A549 (cell line): ENCODE measurements around the gene C12orf75. TPM values are rescaled to one million over a fixed set of nuclear protein-coding genes. Genes with fewer than 3 reads are reported as not detected.
A peak's percentile ranks its signal among the peaks of the same experiment; 100 is the strongest.

Experiments
- ATAC-seq, 2 experiments: fragments of 200-7000 bp in 1 of 2; fragments of >200 bp in 1 of 2; cut with Nextera tagmentation in 1 of 2; cut with Tn5 transposase in 1 of 2; 3 replicates each; pipeline versions ENCODE4 v1.8.0 to v1.9.1; 2018 to 2020; ENCODE audit warnings: mild to moderate bottlenecking in 1 of 2, moderate library complexity in 1 of 2
- CTCF ChIA-PET: fragments of 300-600 bp; sonication (Branson Sonifier 250); formaldehyde crosslinking; extraction: SDS; loops from one replicate; lab custom pipeline; 2021; ENCODE audit warnings: antibody characterized with exemption, inconsistent platforms; lab: Yijun Ruan, JAX
- POLR2A ChIA-PET: fragments of 350-600 bp; formaldehyde crosslinking; extraction: SDS; loops from one replicate; lab custom pipeline; 2021; ENCODE audit warnings: antibody characterized with exemption, inconsistent platforms; lab: Yijun Ruan, JAX
- DNase-seq, 2 experiments: peaks; one replicate each; pipeline versions ENCODE4 v3.0.0 to v3.0.0-alpha.2; 2011 to 2016; ENCODE audit warnings: low read depth in 1 of 2, low spot score in 1 of 2
- FAIRE-seq: peaks from 2 replicates; lab custom pipeline; 2011; peaks lifted over from hg19 to GRCh38; lab: Jason Lieb, UNC
- H3K27ac ChIP-seq, 2 experiments: fragments of >200 bp; sonication (Bioruptor Twin); formaldehyde crosslinking; 3 replicates each; pipeline ENCODE4 v1.5.1; 2016 to 2017
- H3K4me1 ChIP-seq: fragments of >200 bp; sonication (Bioruptor Twin); formaldehyde crosslinking; 3 replicates; pipeline ENCODE4 v1.6.1; 2016
- H3K4me2 ChIP-seq: fragments of >200 bp; sonication (Bioruptor Twin); formaldehyde crosslinking; 3 replicates; pipeline ENCODE4 v1.6.1; 2016
- H3K4me3 ChIP-seq: fragments of >200 bp; sonication (Bioruptor Twin); formaldehyde crosslinking; 3 replicates; pipeline ENCODE4 v1.5.1; 2016
- H3K9me3 ChIP-seq: fragments of >200 bp; sonication (Bioruptor Twin); formaldehyde crosslinking; 3 replicates; pipeline ENCODE4 v1.6.1; 2016
- BHLHE40 ChIP-seq: IDR thresholded peaks from 2 replicates; pipeline ENCODE4 v1.6.1; 2012; ENCODE audit warnings: low read depth, low read length, inconsistent platforms
- CBX8 ChIP-seq: fragments of 200-600 bp; sonication (generic); IDR thresholded peaks from 2 replicates; pipeline ENCODE4 v1.6.1; 2016
- CEBPB ChIP-seq, 2 experiments: fragments of >200 bp in 1 of 2; sonication (Bioruptor Twin) in 1 of 2; formaldehyde crosslinking in 1 of 2; IDR thresholded peaks; 2 replicates each; pipeline ENCODE4 v1.6.1; 2012 to 2016
- EHMT2 ChIP-seq: fragments of 200-600 bp; sonication (generic); IDR thresholded peaks from 2 replicates; pipeline ENCODE4 v1.6.1; 2016; ENCODE audit warnings: antibody characterized with exemption, low read depth, mild to moderate bottlenecking, moderate library complexity
- EP300 ChIP-seq, 2 experiments: fragments of >200 bp; sonication (Bioruptor Twin); formaldehyde crosslinking; IDR thresholded peaks; 2 replicates in 1 of 2; 3 replicates in 1 of 2; pipeline ENCODE4 v1.6.1; 2016 to 2017
- ESRRA ChIP-seq: fragments of 150-350 bp; IDR thresholded peaks from 2 replicates; pipeline ENCODE4 v1.6.1; 2014; ENCODE audit warnings: mild to moderate bottlenecking, low read length, borderline replicate concordance
- FOSL2 ChIP-seq, 2 experiments: fragments of 450-650 bp in 1 of 2; fragments of >200 bp in 1 of 2; sonication (Bioruptor Twin) in 1 of 2; formaldehyde crosslinking; IDR thresholded peaks; 2 replicates each; pipeline versions ENCODE4 v1.5.0 to v1.6.1; 2016 to 2020; ENCODE audit warnings: mild to moderate bottlenecking in 1 of 2, moderate library complexity in 1 of 2
- GATA3 ChIP-seq: IDR thresholded peaks from 2 replicates; pipeline ENCODE4 v1.6.1; 2012; ENCODE audit warnings: borderline replicate concordance
- HOXA7 ChIP-seq: fragments of 250-450 bp; sonication (Bioruptor Pico); IDR thresholded peaks from 2 replicates; pipeline ENCODE4 v1.5.0; 2020; ENCODE audit warnings: mild to moderate bottlenecking, moderate library complexity
- HOXB5 ChIP-seq: fragments of 250-450 bp; sonication (Bioruptor Pico); IDR thresholded peaks from 2 replicates; pipeline ENCODE4 v1.5.0; 2020; ENCODE audit warnings: mild to moderate bottlenecking, moderate library complexity
- MAFK ChIP-seq: fragments of 450-650 bp; IDR thresholded peaks from 2 replicates; pipeline ENCODE4 v1.6.1; 2014; ENCODE audit not compliant: partially characterized antibody
- MAX ChIP-seq: IDR thresholded peaks from 2 replicates; pipeline ENCODE4 v1.6.1; 2012
- NPAS2 ChIP-seq: fragments of 250-450 bp; sonication (Bioruptor Pico); IDR thresholded peaks from 2 replicates; pipeline ENCODE4 v1.8.0; 2022; ENCODE audit warnings: mild to moderate bottlenecking, moderate library complexity, borderline replicate concordance
- PBX3 ChIP-seq: IDR thresholded peaks from 2 replicates; pipeline ENCODE4 v1.6.1; 2012
- PHF8 ChIP-seq: fragments of 200-600 bp; sonication (generic); IDR thresholded peaks from 2 replicates; pipeline ENCODE4 v1.6.1; 2016; ENCODE audit warnings: low read depth, mild to moderate bottlenecking, antibody characterized with exemption, moderate library complexity, borderline replicate concordance
- RAD21 ChIP-seq, 2 experiments: fragments of >200 bp in 1 of 2; sonication (Bioruptor Twin) in 1 of 2; formaldehyde crosslinking in 1 of 2; IDR thresholded peaks in 1 of 2; conservative IDR thresholded peaks in 1 of 2; 2 replicates in 1 of 2; 3 replicates in 1 of 2; pipeline ENCODE4 v1.6.1; 2012 to 2018; ENCODE audit warnings: inconsistent platforms in 1 of 2
- RFX5 ChIP-seq: fragments of 450-650 bp; IDR thresholded peaks from 2 replicates; pipeline ENCODE4 v1.7.1; 2014; ENCODE audit warnings: antibody characterized with exemption, mild to moderate bottlenecking, moderate library complexity
- SREBF2 ChIP-seq: fragments of 450-650 bp; IDR thresholded peaks from 2 replicates; pipeline ENCODE4 v1.6.1; 2014; ENCODE audit warnings: mild to moderate bottlenecking, moderate library complexity
- TFCP2L1 ChIP-seq: fragments of 250-450 bp; sonication (Bioruptor Pico); IDR thresholded peaks from 2 replicates; pipeline ENCODE4 v1.5.0; 2021; ENCODE audit warnings: mild to moderate bottlenecking
- ZC3H11A ChIP-seq: fragments of 450-650 bp; IDR thresholded peaks from 2 replicates; pipeline ENCODE4 v1.6.1; 2014; ENCODE audit warnings: antibody characterized with exemption, mild to moderate bottlenecking
- ZFP36 ChIP-seq: fragments of 450-650 bp; IDR thresholded peaks from 2 replicates; pipeline ENCODE4 v1.6.1; 2014; ENCODE audit warnings: borderline replicate concordance; ENCODE audit not compliant: partially characterized antibody
- WGBS: methylation state at CpG from one replicate; pipeline ENCODE4 v1.1.6; 2017; ENCODE audit errors: missing lambda C conversion rate; 5-methylcytosine and 5-hydroxymethylcytosine counted together
- polyA plus RNA-seq, 4 experiments: library from polyadenylated mRNA; depleted of rRNA in 3 of 4; stranded (reverse); fragments of >200 nt; fragmentation: RNase III in 1 of 4; extraction: RNeasy Plus Mini Kit Qiagen cat#74134 plus additional on column Dnase treatment in 1 of 4; gene quantifications; 2 replicates in 3 of 4; 3 replicates in 1 of 4; pipeline ENCODE4 v1.2.3, GENCODE V29; 2011 to 2017
- TF ChIP-seq, protein P1 (sequence below): fragments of >200 bp; sonication (Bioruptor Twin); formaldehyde crosslinking; IDR thresholded peaks from 3 replicates; pipeline ENCODE4 v1.5.1; 2016

The C12orf75 gene
- polyA plus RNA-seq, 2 of the 4 experiments (the other 2 are of a cell fraction): 210 to 298 TPM

GRCh38 chr12:105280966-105281693, 49.4 kb upstream of the C12orf75 start:
- FAIRE-seq (no peak), ATAC-seq (peak; percentile 54 to 72; a peak in 4 of 6 replicates), DNase-seq (peak in 1 of 2 experiments; percentile 59)
- 8% methylated on average over 6 of the region's 6 CpGs for WGBS
- POLR2A ChIA-PET: no interaction called here
- no peak for TF ChIP-seq FOSL2 (IDR thresholded peaks at IDR 0.05)
- peak; percentile 44 for TF ChIP-seq FOSL2 (CRISPR knock-in tag; IDR thresholded peaks at IDR 0.05)
- no peak for TF ChIP-seq HOXB5 (CRISPR knock-in tag)
- Histone ChIP-seq H3K27ac (peak overlapping the region; percentile 71 to 80), H3K4me2 (peak overlapping the region; percentile 73), H3K4me1 (peaks cover 32% of the 10 kb centered on the region), H3K9me3 (no peaks in the 10 kb centered on the region), H3K4me3 (no peak overlapping the region)
- CTCF ChIA-PET: interaction anchor here (0.5 kb wide), 1 partner anchor 824 kb away, joined by 4 read pairs; the partner anchor contains the start of gene CHST11

GRCh38 chr12:105281694-105282049, 48.8 kb upstream of the C12orf75 start:
- peaks cover 32% of the 10 kb centered on the region for H3K4me1 ChIP-seq
- TF ChIP-seq MAX (no peak), GATA3 (peak; percentile 44; the same call in 1 of the 2 replicates), RAD21 (conservative IDR thresholded peaks at IDR 0.05 in 1 of 2, IDR thresholded peaks at IDR 0.05 in 1 of 2) (peak in 1 of 2 experiments; percentile 32; a peak in 2 of 5 replicates), TFCP2L1 (no peak), FOSL2 (IDR thresholded peaks at IDR 0.05) (no peak), FOSL2 (CRISPR knock-in tag; IDR thresholded peaks at IDR 0.05) (peak; percentile 38; the same call in 1 of the 2 replicates), RFX5 (no peak), NPAS2 (no peak), ESRRA (no peak)
- ATAC-seq: peak; percentile 67 to 90; a peak in 5 of 6 replicates
- H3K4me3 ChIP-seq: no peak overlapping the region
- H3K4me2 ChIP-seq: peak overlapping the region; percentile 73
- DNase-seq: peak; percentile 38 to 89
- no peaks in the 10 kb centered on the region for H3K9me3 ChIP-seq
- CTCF ChIA-PET: interaction anchor here (0.5 kb wide), 1 partner anchor 825 kb away, joined by 4 read pairs; the partner anchor contains the start of gene CHST11
- peak; percentile 54 for FAIRE-seq
- POLR2A ChIA-PET: no interaction called here
- 18% methylated on average over 1 of the region's 1 CpG for WGBS
- H3K27ac ChIP-seq: peak overlapping the region; percentile 71 to 80

DNA sequence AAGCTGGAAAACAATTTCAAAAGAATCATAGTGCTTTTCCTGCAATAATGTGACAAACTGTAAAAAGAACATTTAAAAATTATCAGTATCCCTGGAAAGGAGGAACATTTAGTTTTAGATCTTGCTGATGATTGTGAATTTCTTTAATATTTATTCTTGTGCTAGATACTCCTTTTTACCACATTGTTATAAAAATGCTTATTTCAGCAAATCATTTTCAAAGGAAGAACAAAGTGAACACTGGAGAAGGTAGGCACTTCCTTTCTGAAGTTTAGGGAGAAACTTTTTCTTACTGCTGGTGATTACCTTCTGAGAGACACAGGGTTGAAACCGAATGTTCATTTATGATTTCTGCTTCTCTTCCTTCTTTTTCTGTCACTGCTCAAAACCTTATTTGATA, 45.1 kb upstream of the C12orf75 start:
- no peak overlapping the region for H3K4me3 ChIP-seq
- POLR2A ChIA-PET: no interaction called here
- H3K4me1 ChIP-seq: peaks cover 21% of the 10 kb centered on the region
- TF ChIP-seq MAFK (peak; percentile 79), BHLHE40 (no peak)
- TF ChIP-seq, all 56 proteins: peak for 1
- H3K9me3 ChIP-seq: no peaks in the 10 kb centered on the region
- ATAC-seq: no peak
- 83% methylated on average over 1 of the region's 1 CpG for WGBS
- CTCF ChIA-PET: no interaction called here
- no peak overlapping the region for H3K4me2 ChIP-seq
- no peak overlapping the region for H3K27ac ChIP-seq
- no peak for DNase-seq
- no peak for FAIRE-seq

GRCh38 chr12:105287408-105287807, 43.1 kb upstream of the C12orf75 start:
- Histone ChIP-seq H3K4me2 (no peak overlapping the region), H3K4me1 (peaks cover 5% of the 10 kb centered on the region; the same call in 2 of the 3 replicates), H3K4me3 (no peak overlapping the region), H3K9me3 (no peaks in the 10 kb centered on the region), H3K27ac (no peak overlapping the region)
- FAIRE-seq (no peak), ATAC-seq (no peak), DNase-seq (no peak)
- ChIA-PET CTCF (interaction anchor here (1.2 kb wide), 1 partner anchor 8 kb away, joined by 3 read pairs; no protein-coding TSS in a partner anchor), POLR2A (no interaction called here)
- no peak for TF ChIP-seq ZC3H11A
- TF ChIP-seq SREBF2: no peak
- TF ChIP-seq EP300 (IDR thresholded peaks at IDR 0.05): no peak
- no peak for TF ChIP-seq EHMT2
- no peak for TF ChIP-seq ZFP36
- no peak for TF ChIP-seq CEBPB (IDR thresholded peaks at IDR 0.05)
- TF ChIP-seq MAX: no peak
- TF ChIP-seq CBX8: no peak
- TF ChIP-seq HOXA7: no peak
- TF ChIP-seq, protein P1, sequence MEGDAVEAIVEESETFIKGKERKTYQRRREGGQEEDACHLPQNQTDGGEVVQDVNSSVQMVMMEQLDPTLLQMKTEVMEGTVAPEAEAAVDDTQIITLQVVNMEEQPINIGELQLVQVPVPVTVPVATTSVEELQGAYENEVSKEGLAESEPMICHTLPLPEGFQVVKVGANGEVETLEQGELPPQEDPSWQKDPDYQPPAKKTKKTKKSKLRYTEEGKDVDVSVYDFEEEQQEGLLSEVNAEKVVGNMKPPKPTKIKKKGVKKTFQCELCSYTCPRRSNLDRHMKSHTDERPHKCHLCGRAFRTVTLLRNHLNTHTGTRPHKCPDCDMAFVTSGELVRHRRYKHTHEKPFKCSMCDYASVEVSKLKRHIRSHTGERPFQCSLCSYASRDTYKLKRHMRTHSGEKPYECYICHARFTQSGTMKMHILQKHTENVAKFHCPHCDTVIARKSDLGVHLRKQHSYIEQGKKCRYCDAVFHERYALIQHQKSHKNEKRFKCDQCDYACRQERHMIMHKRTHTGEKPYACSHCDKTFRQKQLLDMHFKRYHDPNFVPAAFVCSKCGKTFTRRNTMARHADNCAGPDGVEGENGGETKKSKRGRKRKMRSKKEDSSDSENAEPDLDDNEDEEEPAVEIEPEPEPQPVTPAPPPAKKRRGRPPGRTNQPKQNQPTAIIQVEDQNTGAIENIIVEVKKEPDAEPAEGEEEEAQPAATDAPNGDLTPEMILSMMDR: no peak
- TF ChIP-seq PHF8: no peak
- TF ChIP-seq PBX3: no peak
- WGBS: 79% methylated on average over 1 of the region's 1 CpG
